ENCODE results near the gene PSMA5.

DNA sequence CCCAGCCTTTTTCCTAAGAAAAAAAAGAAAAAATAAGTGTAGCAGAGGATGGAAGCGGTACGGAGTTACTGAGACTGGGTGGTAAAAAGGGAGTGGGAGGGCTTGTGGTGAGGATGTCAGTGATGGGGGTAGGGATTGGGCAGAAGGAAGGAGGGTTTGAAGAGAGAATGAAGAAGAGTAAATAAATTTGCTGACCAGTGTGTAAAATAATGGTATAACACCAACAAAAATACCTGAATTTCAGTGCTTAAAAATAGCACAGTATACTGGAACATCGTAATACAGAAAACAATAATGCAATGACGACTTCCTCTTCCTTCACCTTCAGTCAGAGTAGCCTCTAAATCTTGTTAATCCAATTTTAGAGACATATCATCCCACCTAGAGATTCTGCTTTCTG lies 21.3 kb upstream of the PSMA5 start:
- TF ChIP-seq, protein P1, sequence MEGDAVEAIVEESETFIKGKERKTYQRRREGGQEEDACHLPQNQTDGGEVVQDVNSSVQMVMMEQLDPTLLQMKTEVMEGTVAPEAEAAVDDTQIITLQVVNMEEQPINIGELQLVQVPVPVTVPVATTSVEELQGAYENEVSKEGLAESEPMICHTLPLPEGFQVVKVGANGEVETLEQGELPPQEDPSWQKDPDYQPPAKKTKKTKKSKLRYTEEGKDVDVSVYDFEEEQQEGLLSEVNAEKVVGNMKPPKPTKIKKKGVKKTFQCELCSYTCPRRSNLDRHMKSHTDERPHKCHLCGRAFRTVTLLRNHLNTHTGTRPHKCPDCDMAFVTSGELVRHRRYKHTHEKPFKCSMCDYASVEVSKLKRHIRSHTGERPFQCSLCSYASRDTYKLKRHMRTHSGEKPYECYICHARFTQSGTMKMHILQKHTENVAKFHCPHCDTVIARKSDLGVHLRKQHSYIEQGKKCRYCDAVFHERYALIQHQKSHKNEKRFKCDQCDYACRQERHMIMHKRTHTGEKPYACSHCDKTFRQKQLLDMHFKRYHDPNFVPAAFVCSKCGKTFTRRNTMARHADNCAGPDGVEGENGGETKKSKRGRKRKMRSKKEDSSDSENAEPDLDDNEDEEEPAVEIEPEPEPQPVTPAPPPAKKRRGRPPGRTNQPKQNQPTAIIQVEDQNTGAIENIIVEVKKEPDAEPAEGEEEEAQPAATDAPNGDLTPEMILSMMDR (IDR thresholded peaks at IDR 0.05; ENCODE audit: low read depth, low read length, poor library complexity, severe bottlenecking), result no peak
- TF ChIP-seq EZH2phosphoT487 (IDR thresholded peaks at IDR 0.05; ENCODE audit: borderline replicate concordance, low read length), result no peak
